Coronary artery (tissue), 2 donors: ENCODE data around the gene TMEM132D.

Experiments used
- DNase-seq: peaks from one replicate; pipeline ENCODE4 v3.0.0-alpha.2; 2017; ENCODE audit warnings: low spot score
- H3K27ac ChIP-seq, 2 donors: fragments of 200-600 bp; sonication (generic); one replicate each; pipeline ENCODE4 v1.5.1; 2016 to 2019
- H3K4me3 ChIP-seq: fragments of 200-600 bp; sonication (generic); 2 replicates; pipeline ENCODE4 v1.5.1; 2016; ENCODE audit warnings: mild to moderate bottlenecking, moderate library complexity
- TF ChIP-seq, protein P1 (sequence below): fragments of 200-600 bp; sonication (generic); IDR thresholded peaks from one replicate; pipeline ENCODE4 v1.5.1; 2019; ENCODE audit warnings: antibody characterized with exemption

Gene TMEM132D

GRCh38 chr12:129028844-129029243 lies 875.0 kb downstream of the TMEM132D start:
- TF ChIP-seq, protein P1, sequence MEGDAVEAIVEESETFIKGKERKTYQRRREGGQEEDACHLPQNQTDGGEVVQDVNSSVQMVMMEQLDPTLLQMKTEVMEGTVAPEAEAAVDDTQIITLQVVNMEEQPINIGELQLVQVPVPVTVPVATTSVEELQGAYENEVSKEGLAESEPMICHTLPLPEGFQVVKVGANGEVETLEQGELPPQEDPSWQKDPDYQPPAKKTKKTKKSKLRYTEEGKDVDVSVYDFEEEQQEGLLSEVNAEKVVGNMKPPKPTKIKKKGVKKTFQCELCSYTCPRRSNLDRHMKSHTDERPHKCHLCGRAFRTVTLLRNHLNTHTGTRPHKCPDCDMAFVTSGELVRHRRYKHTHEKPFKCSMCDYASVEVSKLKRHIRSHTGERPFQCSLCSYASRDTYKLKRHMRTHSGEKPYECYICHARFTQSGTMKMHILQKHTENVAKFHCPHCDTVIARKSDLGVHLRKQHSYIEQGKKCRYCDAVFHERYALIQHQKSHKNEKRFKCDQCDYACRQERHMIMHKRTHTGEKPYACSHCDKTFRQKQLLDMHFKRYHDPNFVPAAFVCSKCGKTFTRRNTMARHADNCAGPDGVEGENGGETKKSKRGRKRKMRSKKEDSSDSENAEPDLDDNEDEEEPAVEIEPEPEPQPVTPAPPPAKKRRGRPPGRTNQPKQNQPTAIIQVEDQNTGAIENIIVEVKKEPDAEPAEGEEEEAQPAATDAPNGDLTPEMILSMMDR = no peak
- H3K27ac ChIP-seq = no peak overlapping the region
- no peak overlapping the region for H3K4me3 ChIP-seq
- DNase-seq = no peak

DNA sequence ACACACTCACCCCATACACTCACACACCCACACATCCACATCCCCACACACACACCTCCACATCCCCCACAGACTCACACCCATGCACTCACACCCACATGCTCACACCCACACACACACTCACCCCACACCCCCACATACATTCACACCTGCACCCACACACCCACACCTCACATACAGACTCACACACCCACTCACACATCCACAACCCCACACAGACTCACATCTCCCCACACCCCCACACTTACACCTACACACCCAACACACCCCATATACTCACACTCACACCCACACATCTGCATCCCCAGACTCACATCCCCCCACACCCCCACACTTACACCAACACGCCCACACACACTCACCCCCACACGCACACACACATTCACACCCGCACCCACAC lies 878.8 kb downstream of the TMEM132D start:
- Histone ChIP-seq H3K27ac (no peak overlapping the region), H3K4me3 (no peak overlapping the region)
- TF ChIP-seq, protein P1 = no peak
- no peak for DNase-seq
